ENCODE measurements around the gene P4HTM. TPM values are rescaled to one million over a fixed set of nuclear protein-coding genes. Genes with fewer than 3 reads are reported as not detected.

P4HTM gene
- total RNA-seq, 1 experiment from 2014 or later: 0.36 TPM

DNA sequence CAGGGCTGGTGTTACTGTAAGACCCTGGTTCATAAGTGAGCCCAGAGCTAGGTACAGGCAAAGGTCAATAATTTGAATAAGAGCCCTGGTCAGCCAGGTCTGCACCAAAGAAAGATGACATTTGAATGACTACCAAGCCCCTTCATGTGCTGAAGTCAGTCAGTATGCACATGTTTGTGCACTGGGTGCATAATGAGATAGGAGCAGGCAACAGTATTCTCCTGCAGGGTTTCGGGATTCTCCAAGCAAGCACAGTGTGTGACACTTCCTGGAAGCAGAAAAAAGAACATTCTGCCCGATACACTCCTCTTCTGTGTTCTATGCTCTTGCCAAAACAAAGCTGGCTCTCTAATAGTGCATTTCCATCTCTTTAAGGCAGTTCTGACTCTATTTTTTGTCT is 44.6 kb downstream of the P4HTM start:
- no peak for DNase-seq
- H3K27me3 ChIP-seq: no peaks in the 10 kb centered on the region
- peaks cover 41% of the 10 kb centered on the region for H3K36me3 ChIP-seq
- H3K4me1 ChIP-seq: no peaks in the 10 kb centered on the region
- H3K27ac ChIP-seq: no peak overlapping the region
- no peak overlapping the region for H3K4me3 ChIP-seq
- H3K9me3 ChIP-seq (replicated peaks): no peaks in the 10 kb centered on the region

- Histone ChIP-seq H3K27ac (no peak overlapping the region), H3K4me3 (no peak overlapping the region), H3K27me3 (no peaks in the 10 kb centered on the region), H3K9me3 (replicated peaks) (no peaks in the 10 kb centered on the region), H3K4me1 (no peaks in the 10 kb centered on the region), H3K36me3 (peaks cover 45% of the 10 kb centered on the region)
- DNase-seq: no peak
These were observed 45.2 kb downstream of the P4HTM start for GRCh38 chr3:49035281-49035680.

DNA sequence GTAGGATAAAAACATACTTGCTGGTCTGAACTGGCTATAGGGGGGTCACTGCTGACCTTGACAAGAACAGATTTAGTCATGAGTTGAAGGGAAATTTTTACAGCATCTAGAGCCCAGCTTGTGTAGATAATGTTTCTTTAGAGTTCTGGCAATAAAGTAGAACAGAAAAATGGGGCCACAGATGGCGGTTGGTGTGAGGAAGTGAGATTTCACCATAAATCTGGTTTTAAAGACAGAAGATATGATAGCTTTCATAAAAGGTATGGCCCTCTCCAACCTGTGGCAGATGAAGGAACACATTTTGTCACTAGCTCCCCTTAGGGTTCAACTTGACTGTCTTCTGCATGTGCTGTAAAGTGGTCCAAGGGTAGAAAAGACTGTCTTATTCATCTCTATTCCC is 63.5 kb downstream of the P4HTM start:
- Histone ChIP-seq H3K36me3 (peaks cover 51% of the 10 kb centered on the region), H3K9me3 (replicated peaks) (no peaks in the 10 kb centered on the region)
- no peak for DNase-seq

DNA sequence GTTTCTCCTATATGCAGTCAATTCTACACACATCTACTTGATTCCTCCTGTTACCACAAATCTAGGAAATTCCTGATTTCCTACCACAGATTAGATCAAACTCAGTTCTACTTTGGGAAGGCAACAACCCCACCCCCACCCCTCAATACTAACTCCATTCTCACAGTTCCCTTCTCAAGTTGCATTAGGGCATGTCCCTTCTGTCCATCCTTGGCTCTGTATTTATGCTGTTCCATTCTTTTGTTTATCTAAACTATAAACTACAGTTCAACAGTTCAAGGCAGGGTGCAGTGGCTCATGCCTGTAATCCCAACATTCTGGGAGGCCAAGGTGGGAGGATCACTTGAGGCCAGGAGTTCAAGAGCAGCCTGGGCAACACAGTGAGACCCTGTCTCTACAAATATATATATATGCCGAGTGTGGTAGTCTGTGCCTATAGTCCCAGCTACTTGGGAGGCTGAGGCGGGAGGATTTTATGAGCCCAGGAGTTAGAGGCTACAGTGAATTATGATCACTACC is 64.4 kb downstream of the P4HTM start:
- Histone ChIP-seq H3K27me3 (no peaks in the 10 kb centered on the region), H3K36me3 (peaks cover 51% of the 10 kb centered on the region), H3K4me3 (no peak overlapping the region), H3K4me1 (no peaks in the 10 kb centered on the region), H3K9me3 (replicated peaks) (no peaks in the 10 kb centered on the region), H3K27ac (no peak overlapping the region)
- no peak for DNase-seq

More for the DNA sequence above, 63.5 kb downstream of the P4HTM start:
- no peak overlapping the region for H3K4me3 ChIP-seq
- no peaks in the 10 kb centered on the region for H3K27me3 ChIP-seq
- no peak overlapping the region for H3K27ac ChIP-seq
- no peaks in the 10 kb centered on the region for H3K4me1 ChIP-seq

Other genes starting within 250 kb of the P4HTM start
- gene PRKAR2A, start 142.4 kb upstream of the P4HTM start, total RNA-seq (2014; rRNA removed; shearing (Covaris generic)): 45.0 and 46.5 TPM in 2 replicates
- 6.8 and 7.0 TPM in 2 replicates for gene SLC25A20, start 91.4 kb upstream of the P4HTM start, total RNA-seq (2014; rRNA removed; shearing (Covaris generic))
- gene ARIH2, start 71.4 kb upstream of the P4HTM start, total RNA-seq (2014; rRNA removed; shearing (Covaris generic)): 86.5 and 100 TPM in 2 replicates
- gene WDR6, start 17.1 kb downstream of the P4HTM start, total RNA-seq (2014; rRNA removed; shearing (Covaris generic)): 69.9 and 81.9 TPM in 2 replicates
- gene DALRD3, start 28.3 kb downstream of the P4HTM start, total RNA-seq (2014; rRNA removed; shearing (Covaris generic)): 6.9 and 7.6 TPM in 2 replicates
- 58.9 and 66.0 TPM in 2 replicates for gene NDUFAF3, start 31.9 kb downstream of the P4HTM start, total RNA-seq (2014; rRNA removed; shearing (Covaris generic))
- 244 and 273 TPM in 2 replicates for gene IMPDH2, start 39.2 kb downstream of the P4HTM start, total RNA-seq (2014; rRNA removed; shearing (Covaris generic))
- 89.8 and 94.5 TPM in 2 replicates for gene QRICH1, start 103.8 kb downstream of the P4HTM start, total RNA-seq (2014; rRNA removed; shearing (Covaris generic))
- 192 TPM in 2 replicates for gene QARS1, start 114.5 kb downstream of the P4HTM start, total RNA-seq (2014; rRNA removed; shearing (Covaris generic))
- gene USP19, start 130.6 kb downstream of the P4HTM start, total RNA-seq (2014; rRNA removed; shearing (Covaris generic)): 39.2 and 41.2 TPM in 2 replicates
- gene LAMB2, start 142.8 kb downstream of the P4HTM start, total RNA-seq (2014; rRNA removed; shearing (Covaris generic)): 49.7 and 53.4 TPM in 2 replicates
- gene CCDC71, start 176.1 kb downstream of the P4HTM start, total RNA-seq (2014; rRNA removed; shearing (Covaris generic)): 16.0 and 19.3 TPM in 2 replicates
- 7.8 and 8.6 TPM in 2 replicates for gene KLHDC8B, start 181.4 kb downstream of the P4HTM start, total RNA-seq (2014; rRNA removed; shearing (Covaris generic))

All from SJCRH30 (cell line).